Measurements from ENCODE around the gene LRRC4C. TPM values are rescaled to one million over a fixed set of nuclear protein-coding genes. Genes with fewer than 3 reads are reported as not detected.

LRRC4C gene
- total and polyA plus RNA-seq, 2 experiments from 2014 or later, result 0.35 to 1.1 TPM

DNA sequence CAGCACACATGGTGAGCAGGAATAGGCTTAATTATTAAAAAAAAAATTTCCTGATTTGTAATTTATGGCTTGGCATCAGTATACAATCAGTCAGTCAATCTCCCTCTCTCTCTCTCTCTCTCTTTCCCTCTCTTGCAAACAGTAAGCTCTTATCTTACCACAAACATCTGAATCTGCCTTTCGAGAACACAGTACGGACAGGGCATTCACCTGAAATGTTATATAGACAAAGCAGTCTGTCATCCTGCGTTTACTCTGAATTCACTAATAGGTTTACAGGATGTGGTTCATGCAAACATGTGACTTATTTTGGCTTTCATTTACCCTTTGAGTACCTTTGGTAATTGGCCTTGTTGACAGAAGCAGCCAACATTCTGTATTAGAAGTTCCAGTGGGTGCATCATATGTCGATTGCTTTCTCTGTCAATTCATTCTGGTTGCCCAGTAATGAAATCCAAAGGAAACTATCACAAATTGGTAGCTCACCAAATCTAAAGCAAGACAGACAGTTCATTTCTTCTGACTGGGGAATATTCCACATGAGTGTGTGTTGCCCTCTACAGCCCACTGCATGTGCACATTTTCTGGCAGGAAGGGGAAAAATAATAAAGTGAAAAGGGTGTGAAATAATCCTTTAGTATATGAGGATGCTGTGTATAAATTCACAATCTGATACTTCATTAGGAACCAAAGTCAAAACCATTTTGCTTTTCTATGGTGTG lies 1058.2 kb downstream of the LRRC4C start (continued):
- TF ChIP-seq, protein P1, sequence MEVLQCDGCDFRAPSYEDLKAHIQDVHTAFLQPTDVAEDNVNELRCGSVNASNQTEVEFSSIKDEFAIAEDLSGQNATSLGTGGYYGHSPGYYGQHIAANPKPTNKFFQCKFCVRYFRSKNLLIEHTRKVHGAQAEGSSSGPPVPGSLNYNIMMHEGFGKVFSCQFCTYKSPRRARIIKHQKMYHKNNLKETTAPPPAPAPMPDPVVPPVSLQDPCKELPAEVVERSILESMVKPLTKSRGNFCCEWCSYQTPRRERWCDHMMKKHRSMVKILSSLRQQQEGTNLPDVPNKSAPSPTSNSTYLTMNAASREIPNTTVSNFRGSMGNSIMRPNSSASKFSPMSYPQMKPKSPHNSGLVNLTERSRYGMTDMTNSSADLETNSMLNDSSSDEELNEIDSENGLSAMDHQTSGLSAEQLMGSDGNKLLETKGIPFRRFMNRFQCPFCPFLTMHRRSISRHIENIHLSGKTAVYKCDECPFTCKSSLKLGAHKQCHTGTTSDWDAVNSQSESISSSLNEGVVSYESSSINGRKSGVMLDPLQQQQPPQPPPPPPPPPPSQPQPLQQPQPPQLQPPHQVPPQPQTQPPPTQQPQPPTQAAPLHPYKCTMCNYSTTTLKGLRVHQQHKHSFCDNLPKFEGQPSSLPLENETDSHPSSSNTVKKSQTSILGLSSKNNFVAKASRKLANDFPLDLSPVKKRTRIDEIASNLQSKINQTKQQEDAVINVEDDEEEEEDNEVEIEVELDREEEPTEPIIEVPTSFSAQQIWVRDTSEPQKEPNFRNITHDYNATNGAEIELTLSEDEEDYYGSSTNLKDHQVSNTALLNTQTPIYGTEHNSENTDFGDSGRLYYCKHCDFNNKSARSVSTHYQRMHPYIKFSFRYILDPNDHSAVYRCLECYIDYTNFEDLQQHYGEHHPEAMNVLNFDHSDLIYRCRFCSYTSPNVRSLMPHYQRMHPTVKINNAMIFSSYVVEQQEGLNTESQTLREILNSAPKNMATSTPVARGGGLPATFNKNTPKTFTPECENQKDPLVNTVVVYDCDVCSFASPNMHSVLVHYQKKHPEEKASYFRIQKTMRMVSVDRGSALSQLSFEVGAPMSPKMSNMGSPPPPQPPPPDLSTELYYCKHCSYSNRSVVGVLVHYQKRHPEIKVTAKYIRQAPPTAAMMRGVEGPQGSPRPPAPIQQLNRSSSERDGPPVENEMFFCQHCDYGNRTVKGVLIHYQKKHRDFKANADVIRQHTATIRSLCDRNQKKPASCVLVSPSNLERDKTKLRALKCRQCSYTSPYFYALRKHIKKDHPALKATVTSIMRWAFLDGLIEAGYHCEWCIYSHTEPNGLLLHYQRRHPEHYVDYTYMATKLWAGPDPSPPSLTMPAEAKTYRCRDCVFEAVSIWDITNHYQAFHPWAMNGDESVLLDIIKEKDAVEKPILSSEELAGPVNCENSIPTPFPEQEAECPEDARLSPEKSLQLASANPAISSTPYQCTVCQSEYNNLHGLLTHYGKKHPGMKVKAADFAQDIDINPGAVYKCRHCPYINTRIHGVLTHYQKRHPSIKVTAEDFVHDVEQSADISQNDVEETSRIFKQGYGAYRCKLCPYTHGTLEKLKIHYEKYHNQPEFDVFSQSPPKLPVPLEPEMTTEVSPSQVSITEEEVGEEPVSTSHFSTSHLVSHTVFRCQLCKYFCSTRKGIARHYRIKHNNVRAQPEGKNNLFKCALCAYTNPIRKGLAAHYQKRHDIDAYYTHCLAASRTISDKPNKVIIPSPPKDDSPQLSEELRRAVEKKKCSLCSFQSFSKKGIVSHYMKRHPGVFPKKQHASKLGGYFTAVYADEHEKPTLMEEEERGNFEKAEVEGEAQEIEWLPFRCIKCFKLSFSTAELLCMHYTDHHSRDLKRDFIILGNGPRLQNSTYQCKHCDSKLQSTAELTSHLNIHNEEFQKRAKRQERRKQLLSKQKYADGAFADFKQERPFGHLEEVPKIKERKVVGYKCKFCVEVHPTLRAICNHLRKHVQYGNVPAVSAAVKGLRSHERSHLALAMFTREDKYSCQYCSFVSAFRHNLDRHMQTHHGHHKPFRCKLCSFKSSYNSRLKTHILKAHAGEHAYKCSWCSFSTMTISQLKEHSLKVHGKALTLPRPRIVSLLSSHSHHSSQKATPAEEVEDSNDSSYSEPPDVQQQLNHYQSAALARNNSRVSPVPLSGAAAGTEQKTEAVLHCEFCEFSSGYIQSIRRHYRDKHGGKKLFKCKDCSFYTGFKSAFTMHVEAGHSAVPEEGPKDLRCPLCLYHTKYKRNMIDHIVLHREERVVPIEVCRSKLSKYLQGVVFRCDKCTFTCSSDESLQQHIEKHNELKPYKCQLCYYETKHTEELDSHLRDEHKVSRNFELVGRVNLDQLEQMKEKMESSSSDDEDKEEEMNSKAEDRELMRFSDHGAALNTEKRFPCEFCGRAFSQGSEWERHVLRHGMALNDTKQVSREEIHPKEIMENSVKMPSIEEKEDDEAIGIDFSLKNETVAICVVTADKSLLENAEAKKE (CRISPR knock-in tag; IDR thresholded peaks at IDR 0.05), result no peak
- TF ChIP-seq EZH2phosphoT487 (IDR thresholded peaks at IDR 0.05; ENCODE audit: unreplicated experiment), result no peak
- TF ChIP-seq, protein P2, sequence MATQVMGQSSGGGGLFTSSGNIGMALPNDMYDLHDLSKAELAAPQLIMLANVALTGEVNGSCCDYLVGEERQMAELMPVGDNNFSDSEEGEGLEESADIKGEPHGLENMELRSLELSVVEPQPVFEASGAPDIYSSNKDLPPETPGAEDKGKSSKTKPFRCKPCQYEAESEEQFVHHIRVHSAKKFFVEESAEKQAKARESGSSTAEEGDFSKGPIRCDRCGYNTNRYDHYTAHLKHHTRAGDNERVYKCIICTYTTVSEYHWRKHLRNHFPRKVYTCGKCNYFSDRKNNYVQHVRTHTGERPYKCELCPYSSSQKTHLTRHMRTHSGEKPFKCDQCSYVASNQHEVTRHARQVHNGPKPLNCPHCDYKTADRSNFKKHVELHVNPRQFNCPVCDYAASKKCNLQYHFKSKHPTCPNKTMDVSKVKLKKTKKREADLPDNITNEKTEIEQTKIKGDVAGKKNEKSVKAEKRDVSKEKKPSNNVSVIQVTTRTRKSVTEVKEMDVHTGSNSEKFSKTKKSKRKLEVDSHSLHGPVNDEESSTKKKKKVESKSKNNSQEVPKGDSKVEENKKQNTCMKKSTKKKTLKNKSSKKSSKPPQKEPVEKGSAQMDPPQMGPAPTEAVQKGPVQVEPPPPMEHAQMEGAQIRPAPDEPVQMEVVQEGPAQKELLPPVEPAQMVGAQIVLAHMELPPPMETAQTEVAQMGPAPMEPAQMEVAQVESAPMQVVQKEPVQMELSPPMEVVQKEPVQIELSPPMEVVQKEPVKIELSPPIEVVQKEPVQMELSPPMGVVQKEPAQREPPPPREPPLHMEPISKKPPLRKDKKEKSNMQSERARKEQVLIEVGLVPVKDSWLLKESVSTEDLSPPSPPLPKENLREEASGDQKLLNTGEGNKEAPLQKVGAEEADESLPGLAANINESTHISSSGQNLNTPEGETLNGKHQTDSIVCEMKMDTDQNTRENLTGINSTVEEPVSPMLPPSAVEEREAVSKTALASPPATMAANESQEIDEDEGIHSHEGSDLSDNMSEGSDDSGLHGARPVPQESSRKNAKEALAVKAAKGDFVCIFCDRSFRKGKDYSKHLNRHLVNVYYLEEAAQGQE (IDR thresholded peaks at IDR 0.05; ENCODE audit: unreplicated experiment), result no peak
- no peak for TF ChIP-seq POLR2AphosphoS5 (IDR thresholded peaks at IDR 0.05; ENCODE audit: low read depth)
- no peak for TF ChIP-seq ZNF114 (CRISPR knock-in tag; IDR thresholded peaks at IDR 0.05)
- TF ChIP-seq, protein P3, sequence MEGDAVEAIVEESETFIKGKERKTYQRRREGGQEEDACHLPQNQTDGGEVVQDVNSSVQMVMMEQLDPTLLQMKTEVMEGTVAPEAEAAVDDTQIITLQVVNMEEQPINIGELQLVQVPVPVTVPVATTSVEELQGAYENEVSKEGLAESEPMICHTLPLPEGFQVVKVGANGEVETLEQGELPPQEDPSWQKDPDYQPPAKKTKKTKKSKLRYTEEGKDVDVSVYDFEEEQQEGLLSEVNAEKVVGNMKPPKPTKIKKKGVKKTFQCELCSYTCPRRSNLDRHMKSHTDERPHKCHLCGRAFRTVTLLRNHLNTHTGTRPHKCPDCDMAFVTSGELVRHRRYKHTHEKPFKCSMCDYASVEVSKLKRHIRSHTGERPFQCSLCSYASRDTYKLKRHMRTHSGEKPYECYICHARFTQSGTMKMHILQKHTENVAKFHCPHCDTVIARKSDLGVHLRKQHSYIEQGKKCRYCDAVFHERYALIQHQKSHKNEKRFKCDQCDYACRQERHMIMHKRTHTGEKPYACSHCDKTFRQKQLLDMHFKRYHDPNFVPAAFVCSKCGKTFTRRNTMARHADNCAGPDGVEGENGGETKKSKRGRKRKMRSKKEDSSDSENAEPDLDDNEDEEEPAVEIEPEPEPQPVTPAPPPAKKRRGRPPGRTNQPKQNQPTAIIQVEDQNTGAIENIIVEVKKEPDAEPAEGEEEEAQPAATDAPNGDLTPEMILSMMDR (conservative IDR thresholded peaks at IDR 0.05; ENCODE audit: low read depth in 2 of 2), result no peak
- TF ChIP-seq NANOG (IDR thresholded peaks at IDR 0.05; ENCODE audit: borderline replicate concordance), result no peak
- TF ChIP-seq CREB1 (CRISPR knock-in tag; IDR thresholded peaks at IDR 0.05; ENCODE audit: low read depth), result no peak
- TF ChIP-seq, protein P4, sequence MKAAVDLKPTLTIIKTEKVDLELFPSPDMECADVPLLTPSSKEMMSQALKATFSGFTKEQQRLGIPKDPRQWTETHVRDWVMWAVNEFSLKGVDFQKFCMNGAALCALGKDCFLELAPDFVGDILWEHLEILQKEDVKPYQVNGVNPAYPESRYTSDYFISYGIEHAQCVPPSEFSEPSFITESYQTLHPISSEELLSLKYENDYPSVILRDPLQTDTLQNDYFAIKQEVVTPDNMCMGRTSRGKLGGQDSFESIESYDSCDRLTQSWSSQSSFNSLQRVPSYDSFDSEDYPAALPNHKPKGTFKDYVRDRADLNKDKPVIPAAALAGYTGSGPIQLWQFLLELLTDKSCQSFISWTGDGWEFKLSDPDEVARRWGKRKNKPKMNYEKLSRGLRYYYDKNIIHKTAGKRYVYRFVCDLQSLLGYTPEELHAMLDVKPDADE (IDR thresholded peaks at IDR 0.05), result no peak
- TF ChIP-seq EZH2 (IDR thresholded peaks at IDR 0.05; ENCODE audit: low read depth, unreplicated experiment), result no peak
- TF ChIP-seq JUNB (IDR thresholded peaks at IDR 0.05; ENCODE audit: unreplicated experiment), result no peak
- TF ChIP-seq STAT1 (IDR thresholded peaks at IDR 0.05; ENCODE audit: unreplicated experiment), result no peak

Measured in GM23338 (cell line).